Lung (tissue), 12 donors: Measurements from ENCODE around the gene TBC1D22A. TPM values are rescaled to one million over a fixed set of nuclear protein-coding genes. Genes with fewer than 3 reads are reported as not detected.

Source experiments
- ATAC-seq: fragments of 200-7000 bp; cut with Tn5 transposase; one replicate; pipeline ENCODE4 v1.9.1; 2020; ENCODE audit warnings: moderate number of reproducible peaks; ENCODE audit not compliant: insufficient read depth, low FRiP score
- DNase-seq, 3 donors: peaks; one replicate each; pipeline ENCODE4 v3.0.0-alpha.2; 2013 to 2017
- H3K27ac ChIP-seq, 2 donors: one replicate each; pipeline ENCODE4 v1.5.1; 2013; ENCODE audit warnings: mild to moderate bottlenecking in 2 of 2, moderate library complexity in 2 of 2, control low read depth in 1 of 2, inconsistent platforms in 1 of 2, low read depth in 1 of 2, low read length in 1 of 2
- H3K27me3 ChIP-seq, 3 donors: one replicate each; pipeline ENCODE4 v1.5.1; 2013; ENCODE audit warnings: low read length in 2 of 3; ENCODE audit not compliant: control insufficient read depth in 3 of 3, insufficient read depth in 3 of 3
- H3K36me3 ChIP-seq, 4 donors: one replicate each; pipeline ENCODE4 v1.5.1; 2013; ENCODE audit warnings: low read length in 4 of 4, mild to moderate bottlenecking in 1 of 4, moderate library complexity in 1 of 4; ENCODE audit not compliant: control insufficient read depth in 4 of 4, insufficient read depth in 4 of 4
- H3K4me1 ChIP-seq, 5 donors: one replicate each; pipeline ENCODE4 v1.5.1; 2013; ENCODE audit warnings: low read length in 5 of 5, mild to moderate bottlenecking in 2 of 5, moderate library complexity in 1 of 5; ENCODE audit not compliant: control insufficient read depth in 5 of 5, insufficient read depth in 5 of 5
- H3K4me3 ChIP-seq: one replicate; pipeline ENCODE4 v1.5.1; 2013; ENCODE audit warnings: mild to moderate bottlenecking, control low read depth, moderate library complexity
- H3K9ac ChIP-seq, 2 donors: one replicate each; pipeline ENCODE4 v1.5.1; 2013; ENCODE audit warnings: low read length in 2 of 2, control low read depth in 1 of 2; ENCODE audit not compliant: insufficient read depth in 1 of 2
- H3K9me3 ChIP-seq, 4 donors: one replicate each; pipeline ENCODE4 v1.5.1; 2013; ENCODE audit warnings: low read length in 3 of 4, mild to moderate bottlenecking in 1 of 4, moderate library complexity in 1 of 4; ENCODE audit not compliant: control insufficient read depth in 4 of 4, insufficient read depth in 3 of 4
- WGBS, 2 donors: extraction: QIAGEN DNeasy Blood & Tissue Kit; methylation state at CpG; one replicate each; pipeline ENCODE4 v1.1.7; 2013; 5-methylcytosine and 5-hydroxymethylcytosine counted together
- polyA plus RNA-seq, 2 donors: library from polyadenylated mRNA; stranded (reverse); fragments of 200-250 nt; gene quantifications; one replicate each; pipeline ENCODE4 v1.2.1, GENCODE V29; 2013
- total RNA-seq, 2 donors: library from RNA; depleted of rRNA in 1 of 2; stranded (reverse); fragments of >200 nt in 1 of 2; gene quantifications; one replicate each; pipeline ENCODE4 v1.2.1, GENCODE V29; 2014 to 2021
- TF ChIP-seq, protein P1 (sequence below): IDR thresholded peaks from 2 replicates; pipeline ENCODE4 v1.5.1; 2012; ENCODE audit warnings: mild to moderate bottlenecking; ENCODE audit errors: control extremely low read depth, extremely low read depth
- donor health status: control.
- donor health status: control.
- donor health status: Bipolar disorder and iron deficiency.
- donor health status: healthy.
- donor health status: DM: yes; HTN: yes; CAD: no.

The TBC1D22A gene
- total and polyA plus RNA-seq, 4 donors, result 20.2 to 38.4 (median 21.0) TPM

GRCh38 chr22:47007496-47007895 lies 245.0 kb downstream of the TBC1D22A start:
- Histone ChIP-seq H3K9ac (no peak overlapping the region), H3K4me1 (no peaks in the 10 kb centered on the region), H3K4me3 (no peak overlapping the region), H3K27me3 (no peaks in the 10 kb centered on the region), H3K9me3 (peaks cover 0 to 2% (median 0%) of the 10 kb centered on the region in 4 donors), H3K27ac (no peak overlapping the region), H3K36me3 (peaks cover 0 to 9% (median 7%) of the 10 kb centered on the region in 4 donors)
- TF ChIP-seq, protein P1, sequence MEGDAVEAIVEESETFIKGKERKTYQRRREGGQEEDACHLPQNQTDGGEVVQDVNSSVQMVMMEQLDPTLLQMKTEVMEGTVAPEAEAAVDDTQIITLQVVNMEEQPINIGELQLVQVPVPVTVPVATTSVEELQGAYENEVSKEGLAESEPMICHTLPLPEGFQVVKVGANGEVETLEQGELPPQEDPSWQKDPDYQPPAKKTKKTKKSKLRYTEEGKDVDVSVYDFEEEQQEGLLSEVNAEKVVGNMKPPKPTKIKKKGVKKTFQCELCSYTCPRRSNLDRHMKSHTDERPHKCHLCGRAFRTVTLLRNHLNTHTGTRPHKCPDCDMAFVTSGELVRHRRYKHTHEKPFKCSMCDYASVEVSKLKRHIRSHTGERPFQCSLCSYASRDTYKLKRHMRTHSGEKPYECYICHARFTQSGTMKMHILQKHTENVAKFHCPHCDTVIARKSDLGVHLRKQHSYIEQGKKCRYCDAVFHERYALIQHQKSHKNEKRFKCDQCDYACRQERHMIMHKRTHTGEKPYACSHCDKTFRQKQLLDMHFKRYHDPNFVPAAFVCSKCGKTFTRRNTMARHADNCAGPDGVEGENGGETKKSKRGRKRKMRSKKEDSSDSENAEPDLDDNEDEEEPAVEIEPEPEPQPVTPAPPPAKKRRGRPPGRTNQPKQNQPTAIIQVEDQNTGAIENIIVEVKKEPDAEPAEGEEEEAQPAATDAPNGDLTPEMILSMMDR, result no peak
- 98 to 99% methylated on average over 2 of the region's 2 CpGs for WGBS, 2 donors
- DNase-seq (no peak), ATAC-seq (no peak)

DNA sequence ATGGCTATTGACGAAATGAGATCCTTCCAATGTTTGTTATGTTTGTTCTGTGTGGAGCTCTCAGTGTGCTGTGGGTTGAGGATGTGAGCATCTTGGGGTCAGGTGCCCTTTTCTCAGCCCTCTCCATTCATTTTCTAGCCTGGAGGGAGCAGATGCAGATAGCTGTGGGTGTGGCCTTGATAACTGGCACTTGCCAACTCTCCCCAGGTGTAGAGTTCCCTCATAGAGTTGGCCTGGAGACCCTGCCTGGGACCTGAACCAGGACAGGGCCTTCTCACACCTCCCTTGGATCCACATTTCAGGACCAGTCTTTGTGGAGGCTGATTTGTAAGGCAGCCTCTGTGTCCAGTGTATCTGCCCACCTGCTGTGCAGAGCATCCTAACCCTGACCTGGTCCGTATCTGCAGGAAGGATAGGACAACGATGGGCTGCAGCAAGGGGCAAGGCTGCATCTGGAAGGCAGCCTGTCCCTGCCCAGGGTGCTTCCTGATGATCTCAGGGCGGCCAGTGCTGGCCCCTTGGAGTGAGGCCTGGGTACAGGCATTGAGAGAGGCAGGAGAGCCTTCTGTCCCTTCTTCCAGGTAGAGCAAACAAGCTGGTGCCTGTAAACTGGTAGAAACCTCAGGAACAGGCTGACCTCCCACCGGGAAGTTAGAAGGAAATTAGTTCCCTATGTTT lies 245.9 kb downstream of the TBC1D22A start:
- no peak overlapping the region for H3K9ac ChIP-seq
- peaks cover 0 to 2% (median 0%) of the 10 kb centered on the region in 4 donors for H3K9me3 ChIP-seq
- ATAC-seq, result no peak
- H3K27ac ChIP-seq, result no peak overlapping the region
- H3K4me1 ChIP-seq, result peaks cover 0 to 6% (median 0%) of the 10 kb centered on the region in 5 donors
- H3K36me3 ChIP-seq, result peaks cover 0 to 9% (median 7%) of the 10 kb centered on the region in 4 donors
- TF ChIP-seq, protein P1, result no peak
- peak in 1 of 3 donors; percentile 3 for DNase-seq
- H3K4me3 ChIP-seq, result no peak overlapping the region
- WGBS, 2 donors, result 96 to 97% methylated on average over 5 of the region's 5 CpGs
- no peaks in the 10 kb centered on the region for H3K27me3 ChIP-seq

DNA sequence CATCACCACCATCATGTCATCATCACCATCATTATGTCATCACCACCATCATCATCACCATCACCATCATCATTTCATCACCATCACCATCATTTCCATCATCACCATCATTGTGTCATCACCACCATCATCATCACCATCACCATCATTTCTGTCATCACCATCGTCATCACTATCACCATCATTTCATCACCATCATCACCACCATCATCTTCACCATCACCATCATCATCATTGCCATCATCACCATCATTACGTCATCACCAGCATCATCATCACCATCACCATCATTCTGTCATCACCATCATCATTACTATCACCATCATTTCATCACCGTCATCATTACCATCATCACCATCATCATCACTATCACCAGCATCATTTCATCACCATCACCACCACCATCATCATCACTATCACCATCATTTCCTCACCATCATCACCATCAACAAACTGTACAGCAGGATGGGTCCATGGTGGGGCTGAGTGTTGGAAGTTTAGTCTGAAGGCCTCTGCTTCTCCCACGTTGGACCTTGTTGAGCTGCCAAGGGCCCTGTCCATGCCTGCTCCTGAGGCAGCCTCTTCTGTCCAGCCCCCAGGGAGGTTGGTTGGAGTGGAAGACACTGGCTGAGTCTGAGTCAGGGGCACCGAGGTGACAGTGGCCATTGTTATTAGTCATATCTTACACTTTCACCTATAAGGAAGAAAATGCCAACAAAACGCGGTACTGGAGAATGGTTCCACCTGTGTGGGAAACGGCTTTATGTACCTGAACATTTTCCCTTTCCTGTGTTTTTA lies 247.1 kb downstream of the TBC1D22A start:
- Histone ChIP-seq H3K9me3 (peaks cover 0 to 2% (median 0%) of the 10 kb centered on the region in 4 donors), H3K27ac (no peak overlapping the region), H3K4me1 (peaks cover 0 to 6% (median 0%) of the 10 kb centered on the region in 5 donors), H3K4me3 (no peak overlapping the region), H3K27me3 (no peaks in the 10 kb centered on the region), H3K36me3 (peaks cover 0 to 9% (median 7%) of the 10 kb centered on the region in 4 donors), H3K9ac (no peak overlapping the region)
- WGBS, 2 donors, result 96% methylated on average over 8 of the region's 8 CpGs
- ATAC-seq (no peak), DNase-seq (no peak)
- TF ChIP-seq, protein P1, result no peak
